Smooth muscle cell (in vitro differentiated cells): ENCODE measurements around the gene PTPN20. TPM values are rescaled to one million over a fixed set of nuclear protein-coding genes. Genes with fewer than 3 reads are reported as not detected.

ENCODE experiments used
- DNase-seq: peaks from one replicate; lab custom pipeline; 2025; ENCODE audit not compliant: unreplicated experiment; lab: John Stamatoyannopoulos, UW
- H2AFZ ChIP-seq: fragments of 200-600 bp; sonication (generic); 2 replicates; pipeline ENCODE4 v1.6.0; 2016; ENCODE audit warnings: antibody characterized with exemption, low read depth, mild to moderate bottlenecking
- H3F3A ChIP-seq: fragments of 200-600 bp; sonication (generic); 2 replicates; pipeline ENCODE4 v1.6.0; 2017; ENCODE audit warnings: antibody characterized with exemption, low read depth
- H3K27ac ChIP-seq: fragments of 200-600 bp; sonication (generic); 2 replicates; pipeline ENCODE4 v1.5.1; 2016; ENCODE audit warnings: low read depth, mild to moderate bottlenecking
- H3K27me3 ChIP-seq: fragments of 200-600 bp; sonication (generic); 2 replicates; pipeline ENCODE4 v1.6.1; 2016; ENCODE audit warnings: low read depth, mild to moderate bottlenecking
- H3K36me3 ChIP-seq: fragments of 200-600 bp; sonication (generic); 2 replicates; pipeline ENCODE4 v1.5.1; 2016; ENCODE audit warnings: low read depth
- H3K4me1 ChIP-seq: fragments of 200-600 bp; sonication (generic); 2 replicates; pipeline ENCODE4 v1.5.1; 2016; ENCODE audit warnings: low read depth
- H3K4me2 ChIP-seq: fragments of 200-600 bp; sonication (generic); 2 replicates; pipeline ENCODE4 v1.6.0; 2016; ENCODE audit warnings: mild to moderate bottlenecking
- H3K4me3 ChIP-seq: fragments of 200-600 bp; sonication (generic); 2 replicates; pipeline ENCODE4 v1.5.1; 2016; ENCODE audit warnings: mild to moderate bottlenecking
- H3K79me2 ChIP-seq: fragments of 200-600 bp; sonication (generic); 2 replicates; pipeline ENCODE4 v1.6.0; 2016; ENCODE audit warnings: low read depth, mild to moderate bottlenecking
- H3K9ac ChIP-seq: fragments of 200-600 bp; sonication (generic); 2 replicates; pipeline ENCODE4 v1.6.0; 2016; ENCODE audit warnings: low read depth
- H3K9me3 ChIP-seq: fragments of 200-600 bp; sonication (generic); replicated peaks from 2 replicates; pipeline ENCODE4 v1.5.1; 2016; ENCODE audit warnings: low read depth
- H4K20me1 ChIP-seq: fragments of 200-600 bp; sonication (generic); 2 replicates; pipeline ENCODE4 v1.6.0; 2016; ENCODE audit warnings: low read depth
- CTCF ChIP-seq: fragments of 200-600 bp; sonication (generic); IDR thresholded peaks from 2 replicates; pipeline ENCODE4 v1.5.1; 2017; ENCODE audit warnings: borderline replicate concordance, mild to moderate bottlenecking, antibody characterized with exemption; ENCODE audit not compliant: insufficient read depth, poor library complexity, severe bottlenecking
- WGBS: methylation state at CpG from one replicate; pipeline ENCODE4 v1.1.7; 2016; ENCODE audit warnings: low lambda C conversion rate; 5-methylcytosine and 5-hydroxymethylcytosine counted together
- polyA plus RNA-seq: library from polyadenylated mRNA; unstranded; fragments of >200 nt; fragmentation: Nextera tagmentation; extraction: Ambion mirVana; gene quantifications from 2 replicates; pipeline ENCODE4 v1.2.1, GENCODE V29; 2016
- total RNA-seq: library from RNA; depleted of rRNA; stranded (reverse); fragments of >200 nt; gene quantifications from 2 replicates; pipeline ENCODE4 v1.2.3, GENCODE V29; 2014

Gene PTPN20
- total and polyA plus RNA-seq, 2 experiments from 2014 or later = not detected

- no peak overlapping the region for H3K9ac ChIP-seq
Measured at GRCh38 chr10:47008769-47009168, 97.5 kb downstream of the PTPN20 start.

GRCh38 chr10:47009215-47009838 lies 98.1 kb downstream of the PTPN20 start:
- H3K4me1 ChIP-seq = no peaks in the 10 kb centered on the region
- H3K27ac ChIP-seq = no peak overlapping the region
- WGBS = 87% methylated on average over 7 of the region's 7 CpGs
- H3K9me3 ChIP-seq = no peaks in the 10 kb centered on the region
- DNase-seq = no peak
- peaks cover 13% of the 10 kb centered on the region for H3K27me3 ChIP-seq
- H3K4me2 ChIP-seq = no peak overlapping the region
- no peak overlapping the region for H2AFZ ChIP-seq
- H3K79me2 ChIP-seq = no peaks in the 10 kb centered on the region
- no peaks in the 10 kb centered on the region for H3K36me3 ChIP-seq
- H3K9ac ChIP-seq = no peak overlapping the region
- H4K20me1 ChIP-seq = no peaks in the 10 kb centered on the region
- no peaks in the 10 kb centered on the region for H3F3A ChIP-seq
- no peak overlapping the region for H3K4me3 ChIP-seq
- TF ChIP-seq CTCF = no peak

More at GRCh38 chr10:47008769-47009168, 97.5 kb downstream of the PTPN20 start:
- Histone ChIP-seq H3F3A (no peaks in the 10 kb centered on the region), H3K4me3 (no peak overlapping the region), H3K4me2 (no peak overlapping the region), H3K4me1 (no peaks in the 10 kb centered on the region), H3K27ac (no peak overlapping the region), H3K79me2 (no peaks in the 10 kb centered on the region), H3K9me3 (no peaks in the 10 kb centered on the region), H3K27me3 (peaks cover 13% of the 10 kb centered on the region), H3K36me3 (no peaks in the 10 kb centered on the region), H2AFZ (no peak overlapping the region), H4K20me1 (no peaks in the 10 kb centered on the region)
- 76% methylated on average over 2 of the region's 2 CpGs for WGBS
- no peak for TF ChIP-seq CTCF
- DNase-seq = no peak

GRCh38 chr10:47010036-47010435 lies 98.8 kb downstream of the PTPN20 start:
- Histone ChIP-seq H4K20me1 (no peaks in the 10 kb centered on the region), H3K27ac (no peak overlapping the region), H3K27me3 (peaks cover 13% of the 10 kb centered on the region), H3K36me3 (no peaks in the 10 kb centered on the region), H3K9ac (no peak overlapping the region), H3K4me3 (no peak overlapping the region), H3K4me1 (no peaks in the 10 kb centered on the region), H3K4me2 (no peak overlapping the region), H2AFZ (no peak overlapping the region), H3F3A (no peaks in the 10 kb centered on the region), H3K79me2 (no peaks in the 10 kb centered on the region), H3K9me3 (no peaks in the 10 kb centered on the region)
- DNase-seq = no peak
- 91% methylated on average over 3 of the region's 3 CpGs for WGBS
- TF ChIP-seq CTCF = no peak

- DNase-seq = no peak
- Histone ChIP-seq H3F3A (no peaks in the 10 kb centered on the region), H2AFZ (no peak overlapping the region), H3K9ac (no peak overlapping the region), H3K27me3 (peaks cover 13% of the 10 kb centered on the region), H4K20me1 (no peaks in the 10 kb centered on the region), H3K4me1 (no peaks in the 10 kb centered on the region), H3K36me3 (no peaks in the 10 kb centered on the region), H3K4me2 (no peak overlapping the region), H3K27ac (no peak overlapping the region), H3K4me3 (no peak overlapping the region), H3K79me2 (no peaks in the 10 kb centered on the region), H3K9me3 (no peaks in the 10 kb centered on the region)
- no peak for TF ChIP-seq CTCF
Measured at GRCh38 chr10:47012214-47012613, 101.0 kb downstream of the PTPN20 start.
